Lower leg skin (tissue), 3 donors: ENCODE measurements around the gene DOCK9.

Source experiments
- CTCF ChIP-seq, 3 donors: fragments of 450-650 bp; IDR thresholded peaks; one replicate each; pipeline ENCODE4 v1.5.1; 2016; ENCODE audit warnings: antibody characterized with exemption in 3 of 3, mild to moderate bottlenecking in 3 of 3, moderate library complexity in 2 of 3
- POLR2A ChIP-seq, 2 donors: fragments of 450-650 bp; IDR thresholded peaks; one replicate each; pipeline ENCODE4 v1.6.1; 2016 to 2017; ENCODE audit warnings: antibody characterized with exemption in 2 of 2, mild to moderate bottlenecking in 1 of 2, moderate library complexity in 1 of 2

- TF ChIP-seq CTCF (IDR thresholded peaks at IDR 0.05) (no peak), POLR2A (IDR thresholded peaks at IDR 0.05) (no peak)
Observed at GRCh38 chr13:98800078-98800477, 177.8 kb downstream of the DOCK9 start.
